Measurements from ENCODE around the gene MYO1G.

The MYO1G gene

DNA sequence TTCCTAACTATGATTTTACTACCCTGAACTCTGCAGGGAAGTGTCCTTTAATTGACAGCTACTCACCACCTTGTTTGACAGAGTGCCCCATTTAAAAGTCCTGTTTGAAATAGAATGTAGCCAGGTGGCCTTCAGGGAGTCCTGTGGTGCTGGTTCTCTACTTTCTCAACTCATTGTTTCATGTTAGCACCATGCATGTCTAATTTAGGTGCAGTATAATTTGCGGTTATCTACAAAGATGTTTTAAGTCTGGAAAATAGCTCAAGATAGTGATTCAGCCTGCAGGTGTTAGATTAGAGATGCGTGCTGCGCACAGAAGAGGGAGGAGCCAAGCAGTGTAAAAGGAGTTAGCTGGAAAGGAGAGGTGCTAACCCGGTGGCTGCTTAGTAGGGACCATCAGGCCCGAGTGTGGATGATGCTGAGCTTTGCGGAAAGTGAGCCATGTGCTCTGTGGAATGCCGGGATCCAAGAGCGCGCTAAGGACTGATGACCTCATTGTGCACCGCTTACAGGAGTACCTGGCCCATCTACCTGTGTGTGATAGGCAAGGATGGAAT, 22.4 kb upstream of the MYO1G start:
- Histone ChIP-seq H3K9me3 (no peaks in the 10 kb centered on the region), H3K4me3 (ENCODE audit: low read depth in 1 of 2, low read length in 1 of 2) (peak overlapping the region; percentile 67 to 79), H3K36me3 (peaks cover 4% of the 10 kb centered on the region), H3K4me1 (ENCODE audit: control insufficient read depth in 1 of 2, insufficient read depth in 1 of 2, low read depth in 1 of 2, low read length in 1 of 2) (peaks cover 27 to 33% of the 10 kb centered on the region in 2 experiments), H3K27ac (peak overlapping the region; percentile 87), H3K27me3 (no peaks in the 10 kb centered on the region)
- TF ChIP-seq, protein P1, sequence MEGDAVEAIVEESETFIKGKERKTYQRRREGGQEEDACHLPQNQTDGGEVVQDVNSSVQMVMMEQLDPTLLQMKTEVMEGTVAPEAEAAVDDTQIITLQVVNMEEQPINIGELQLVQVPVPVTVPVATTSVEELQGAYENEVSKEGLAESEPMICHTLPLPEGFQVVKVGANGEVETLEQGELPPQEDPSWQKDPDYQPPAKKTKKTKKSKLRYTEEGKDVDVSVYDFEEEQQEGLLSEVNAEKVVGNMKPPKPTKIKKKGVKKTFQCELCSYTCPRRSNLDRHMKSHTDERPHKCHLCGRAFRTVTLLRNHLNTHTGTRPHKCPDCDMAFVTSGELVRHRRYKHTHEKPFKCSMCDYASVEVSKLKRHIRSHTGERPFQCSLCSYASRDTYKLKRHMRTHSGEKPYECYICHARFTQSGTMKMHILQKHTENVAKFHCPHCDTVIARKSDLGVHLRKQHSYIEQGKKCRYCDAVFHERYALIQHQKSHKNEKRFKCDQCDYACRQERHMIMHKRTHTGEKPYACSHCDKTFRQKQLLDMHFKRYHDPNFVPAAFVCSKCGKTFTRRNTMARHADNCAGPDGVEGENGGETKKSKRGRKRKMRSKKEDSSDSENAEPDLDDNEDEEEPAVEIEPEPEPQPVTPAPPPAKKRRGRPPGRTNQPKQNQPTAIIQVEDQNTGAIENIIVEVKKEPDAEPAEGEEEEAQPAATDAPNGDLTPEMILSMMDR (IDR thresholded peaks at IDR 0.05): no peak

DNA sequence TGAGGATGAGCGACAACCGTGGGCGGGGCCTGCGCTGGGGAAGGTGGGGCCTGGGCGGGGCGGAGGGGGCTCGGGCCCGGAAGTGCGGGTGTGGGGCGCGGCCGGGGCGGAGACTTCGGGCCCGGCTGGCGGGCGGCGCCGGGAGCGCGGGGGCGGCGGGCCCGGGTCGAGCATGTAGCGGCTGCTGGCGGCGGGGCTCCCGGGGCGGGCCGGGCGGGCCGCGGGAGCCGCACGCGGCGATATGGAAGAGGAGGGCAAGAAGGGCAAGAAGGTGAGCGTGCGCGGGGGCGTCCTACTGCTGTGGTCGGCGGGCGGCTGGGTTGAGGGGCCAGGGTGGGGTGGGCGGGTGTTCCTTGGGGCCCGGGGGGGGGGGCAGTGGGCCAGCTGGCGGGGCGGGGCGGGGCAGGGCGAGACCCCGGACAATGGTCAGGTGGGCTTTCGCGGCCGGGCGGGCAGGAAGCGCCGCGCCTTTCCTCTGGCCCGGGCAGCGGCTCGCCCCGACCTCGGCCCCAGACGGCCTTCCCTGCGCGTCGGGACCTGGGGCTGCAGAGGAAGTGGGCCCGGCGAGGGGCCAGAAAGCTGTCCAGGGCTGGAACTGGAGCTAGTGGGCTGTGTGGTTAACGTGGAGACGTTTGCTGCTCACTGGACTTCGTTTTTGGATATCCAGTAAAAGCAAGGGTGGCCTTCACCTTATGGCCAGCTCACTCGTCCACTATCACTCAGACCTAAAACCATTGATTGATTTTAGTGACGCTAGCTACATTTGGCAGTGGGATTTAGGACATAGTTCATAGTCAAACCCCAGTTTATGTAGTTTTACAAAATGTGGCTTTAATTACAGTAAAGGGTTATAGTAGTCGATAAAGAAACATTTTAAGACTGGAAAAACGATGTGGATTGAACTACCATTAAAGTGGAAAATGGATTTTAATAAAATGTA, 21.5 kb upstream of the MYO1G start, which contains the start of gene CCM2:
TSS of gene CCM2 (plus strand) at position 109 of the 940 bp plus-strand sequence. CDS start at position 242, 133 bp downstream.
- H3K9me3 ChIP-seq: no peaks in the 10 kb centered on the region
- H3K4me3 ChIP-seq (ENCODE audit: low read depth in 1 of 2, low read length in 1 of 2): peak within 1 kb of the TSS; percentile 79 to 80
- peaks cover 27 to 33% of the 10 kb centered on the region in 2 experiments for H3K4me1 ChIP-seq (ENCODE audit: control insufficient read depth in 1 of 2, insufficient read depth in 1 of 2, low read depth in 1 of 2, low read length in 1 of 2)
- TF ChIP-seq, protein P1 (IDR thresholded peaks at IDR 0.05): no peak
- peaks cover 4% of the 10 kb centered on the region for H3K36me3 ChIP-seq
- H3K27me3 ChIP-seq: no peaks in the 10 kb centered on the region
- H3K27ac ChIP-seq: peak within 1 kb of the TSS; percentile 87

DNA sequence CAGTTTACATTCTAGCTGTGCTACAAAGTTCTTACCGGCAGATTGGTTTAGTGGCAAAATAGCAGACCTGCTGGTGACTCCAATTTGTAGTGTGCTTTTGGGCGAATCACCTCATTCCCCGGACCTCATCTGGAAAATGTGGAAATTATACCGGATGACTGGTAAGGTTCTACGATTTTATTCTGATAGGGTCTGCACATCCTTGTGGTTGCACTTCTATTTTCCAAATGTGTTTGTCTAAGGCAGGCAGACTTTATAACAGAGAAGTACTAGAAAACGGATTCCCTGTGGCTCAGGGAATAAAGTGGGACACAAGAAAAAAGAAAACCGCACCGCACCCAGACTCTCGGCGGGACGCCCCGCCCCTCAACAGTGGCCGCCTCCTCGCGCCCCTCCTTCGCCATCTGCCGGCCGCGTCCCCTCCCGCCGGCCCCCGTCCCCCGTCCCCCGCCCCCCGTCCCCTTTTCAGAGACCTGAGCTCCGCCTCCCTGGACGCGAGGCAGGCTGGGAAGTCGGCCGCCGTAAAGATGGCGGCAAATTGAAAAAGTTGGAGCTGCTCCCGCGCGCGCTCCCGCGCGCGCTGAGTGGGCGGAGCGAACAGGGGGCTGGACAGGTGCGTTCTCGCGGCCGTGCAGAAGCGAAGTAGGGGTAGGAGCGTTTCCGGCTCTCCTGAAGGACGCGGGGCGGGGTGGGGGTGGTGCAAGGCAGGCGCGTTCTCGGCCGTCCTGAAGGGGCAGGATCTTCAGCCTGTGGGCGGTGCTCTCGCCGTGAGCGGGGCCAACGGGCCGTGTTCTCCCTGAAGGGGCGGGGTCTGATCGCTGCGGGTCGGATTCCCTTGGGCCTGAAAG, 20.7 kb upstream of the MYO1G start:
- H3K27me3 ChIP-seq: no peaks in the 10 kb centered on the region
- TF ChIP-seq, protein P1 (IDR thresholded peaks at IDR 0.05): peak; percentile 18
- H3K4me3 ChIP-seq (ENCODE audit: low read depth in 1 of 2, low read length in 1 of 2): peak overlapping the region; percentile 79 to 80
- peaks cover 4% of the 10 kb centered on the region for H3K36me3 ChIP-seq
- peak overlapping the region; percentile 87 for H3K27ac ChIP-seq
- H3K9me3 ChIP-seq: no peaks in the 10 kb centered on the region
- peaks cover 27 to 33% of the 10 kb centered on the region in 2 experiments for H3K4me1 ChIP-seq (ENCODE audit: control insufficient read depth in 1 of 2, insufficient read depth in 1 of 2, low read depth in 1 of 2, low read length in 1 of 2)

DNA sequence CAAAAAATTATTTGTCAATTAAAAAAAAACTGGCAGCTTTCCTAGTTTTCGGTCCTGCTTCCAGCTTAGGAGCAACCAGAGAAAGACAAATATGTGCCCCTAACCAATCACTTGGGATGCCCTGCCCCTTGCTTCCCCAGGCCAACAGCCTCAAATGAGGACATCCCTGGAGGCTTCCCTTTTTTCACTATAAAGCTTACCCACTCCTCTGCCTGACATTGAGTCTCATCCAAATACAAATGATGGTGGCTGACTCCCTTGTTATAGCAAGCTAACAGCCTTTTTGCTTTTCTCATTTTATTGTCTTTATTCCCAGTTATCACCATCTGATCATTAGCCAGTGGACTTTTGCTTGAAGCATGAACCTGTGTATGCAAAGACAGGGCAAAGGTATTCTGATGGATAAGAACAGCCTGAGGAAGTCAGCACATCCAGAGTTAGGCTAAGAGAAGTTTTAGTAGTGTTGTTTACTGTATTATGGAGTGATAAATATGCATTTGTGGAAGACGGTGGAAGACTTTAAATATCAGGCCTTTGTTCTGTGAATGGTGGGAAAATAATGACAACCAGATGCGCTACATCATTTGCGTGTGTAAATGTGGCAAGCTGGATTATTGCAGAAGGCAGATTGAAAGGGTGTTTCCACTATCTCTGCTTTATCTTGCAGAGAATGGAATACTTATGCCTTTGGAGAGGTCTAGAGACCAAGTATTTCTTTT, 19.5 kb upstream of the MYO1G start:
- no peaks in the 10 kb centered on the region for H3K9me3 ChIP-seq
- H3K27ac ChIP-seq: peak overlapping the region; percentile 87
- H3K27me3 ChIP-seq: no peaks in the 10 kb centered on the region
- peaks cover 4% of the 10 kb centered on the region for H3K36me3 ChIP-seq
- peaks cover 27 to 33% of the 10 kb centered on the region in 2 experiments for H3K4me1 ChIP-seq (ENCODE audit: control insufficient read depth in 1 of 2, insufficient read depth in 1 of 2, low read depth in 1 of 2, low read length in 1 of 2)
- TF ChIP-seq, protein P1 (IDR thresholded peaks at IDR 0.05): no peak
- peak overlapping the region in 1 of 2 experiments; percentile 79 for H3K4me3 ChIP-seq (ENCODE audit: low read depth in 1 of 2, low read length in 1 of 2)
